Suprapubic skin (tissue), 4 donors: ENCODE data around the gene LZTFL1. TPM values are rescaled to one million over a fixed set of nuclear protein-coding genes. Genes with fewer than 3 reads are reported as not detected.
A peak's percentile ranks its signal among the peaks of the same experiment; 100 is the strongest.

ENCODE experiments used
- DNase-seq, 2 donors: peaks; one replicate each; pipeline ENCODE4 v3.0.0-alpha.2; 2019; ENCODE audit warnings: low spot score in 2 of 2
- H3K27ac ChIP-seq: fragments of 200-600 bp; sonication (generic); one replicate; pipeline ENCODE4 v1.5.1; 2019
- H3K27me3 ChIP-seq: fragments of 200-600 bp; sonication (generic); one replicate; pipeline ENCODE4 v1.5.1; 2019
- H3K36me3 ChIP-seq: fragments of 200-600 bp; sonication (generic); one replicate; pipeline ENCODE4 v1.5.1; 2019
- H3K4me1 ChIP-seq: fragments of 200-600 bp; sonication (generic); one replicate; pipeline ENCODE4 v1.5.1; 2019
- H3K4me3 ChIP-seq: fragments of 200-600 bp; sonication (generic); one replicate; pipeline ENCODE4 v1.5.1; 2019; ENCODE audit warnings: mild to moderate bottlenecking
- H3K9me3 ChIP-seq: fragments of 200-600 bp; sonication (generic); one replicate; pipeline ENCODE4 v1.5.1; 2019
- CTCF ChIP-seq, 2 donors: fragments of 200-600 bp in 1 of 2; fragments of 450-650 bp in 1 of 2; sonication (generic) in 1 of 2; IDR thresholded peaks; one replicate each; pipeline ENCODE4 v1.5.1; 2016 to 2019; ENCODE audit warnings: antibody characterized with exemption in 2 of 2, mild to moderate bottlenecking in 1 of 2, moderate library complexity in 1 of 2
- EP300 ChIP-seq: sonication (generic); formaldehyde crosslinking; IDR thresholded peaks from one replicate; pipeline ENCODE4 v1.6.1; 2017; ENCODE audit warnings: antibody characterized with exemption
- POLR2A ChIP-seq, 2 donors: fragments of 450-650 bp; IDR thresholded peaks; one replicate each; pipeline ENCODE4 v1.6.1; 2017; ENCODE audit warnings: antibody characterized with exemption in 2 of 2, mild to moderate bottlenecking in 2 of 2, moderate library complexity in 2 of 2
- POLR2AphosphoS5 ChIP-seq, 3 donors: sonication (generic); formaldehyde crosslinking; IDR thresholded peaks; one replicate each; pipeline ENCODE4 v1.6.1; 2017; ENCODE audit warnings: antibody characterized with exemption in 3 of 3
- WGBS: methylation state at CpG from one replicate; pipeline ENCODE4 v1.1.5; 2018; 5-methylcytosine and 5-hydroxymethylcytosine counted together
- total RNA-seq, 4 donors: library from RNA; depleted of rRNA; stranded (reverse); fragments of >200 nt; gene quantifications; one replicate each; pipeline ENCODE4 v1.1.0, GENCODE V29; 2016

The LZTFL1 gene
- total RNA-seq, 4 donors from 2014 or later: 17.0 to 24.6 (median 20.1) TPM

- Histone ChIP-seq H3K4me3 (no peak overlapping the region), H3K27ac (no peak overlapping the region), H3K4me1 (peaks cover 35% of the 10 kb centered on the region), H3K36me3 (peaks cover 33% of the 10 kb centered on the region), H3K27me3 (no peaks in the 10 kb centered on the region), H3K9me3 (no peaks in the 10 kb centered on the region)
- 61% methylated on average over 2 of the region's 2 CpGs for WGBS
- DNase-seq: no peak
- no peak for TF ChIP-seq EP300
- no peak for TF ChIP-seq CTCF (IDR thresholded peaks at IDR 0.05)
- no peak for TF ChIP-seq POLR2AphosphoS5 (IDR thresholded peaks at IDR 0.05)
- TF ChIP-seq POLR2A (IDR thresholded peaks at IDR 0.05): no peak
Observed at GRCh38 chr3:45819543-45819942, 22.4 kb downstream of the LZTFL1 start.

GRCh38 chr3:45817831-45818522 lies 23.9 kb downstream of the LZTFL1 start:
- H3K27ac ChIP-seq: peak overlapping the region; percentile 56
- peak; percentile 27 for TF ChIP-seq EP300
- no peak for TF ChIP-seq POLR2A (IDR thresholded peaks at IDR 0.05)
- no peaks in the 10 kb centered on the region for H3K27me3 ChIP-seq
- peaks cover 21% of the 10 kb centered on the region for H3K36me3 ChIP-seq
- WGBS: 37% methylated on average over 4 of the region's 4 CpGs
- H3K4me1 ChIP-seq: peaks cover 35% of the 10 kb centered on the region
- DNase-seq: no peak
- no peak overlapping the region for H3K4me3 ChIP-seq
- H3K9me3 ChIP-seq: no peaks in the 10 kb centered on the region

GRCh38 chr3:45816544-45816943 lies 25.4 kb downstream of the LZTFL1 start:
- Histone ChIP-seq H3K27me3 (no peaks in the 10 kb centered on the region), H3K4me1 (peaks cover 35% of the 10 kb centered on the region), H3K36me3 (peaks cover 10% of the 10 kb centered on the region), H3K4me3 (no peak overlapping the region), H3K9me3 (no peaks in the 10 kb centered on the region), H3K27ac (no peak overlapping the region)
- DNase-seq: no peak
- WGBS: 19% methylated on average over 3 of the region's 3 CpGs
- TF ChIP-seq POLR2AphosphoS5 (IDR thresholded peaks at IDR 0.05) (no peak), EP300 (no peak), CTCF (IDR thresholded peaks at IDR 0.05) (no peak), POLR2A (IDR thresholded peaks at IDR 0.05) (no peak)

- no peaks in the 10 kb centered on the region for H3K27me3 ChIP-seq
Observed at GRCh38 chr3:45814322-45814721, 27.6 kb downstream of the LZTFL1 start.

GRCh38 chr3:45807681-45808540 lies 34.0 kb downstream of the LZTFL1 start:
- no peaks in the 10 kb centered on the region for H3K27me3 ChIP-seq
- 67% methylated on average over 10 of the region's 10 CpGs for WGBS
- no peaks in the 10 kb centered on the region for H3K4me1 ChIP-seq
- H3K9me3 ChIP-seq: no peaks in the 10 kb centered on the region
- no peak overlapping the region for H3K27ac ChIP-seq
- TF ChIP-seq POLR2A (IDR thresholded peaks at IDR 0.05) (no peak), CTCF (IDR thresholded peaks at IDR 0.05) (no peak), POLR2AphosphoS5 (IDR thresholded peaks at IDR 0.05) (no peak), EP300 (no peak)
- no peak for DNase-seq
- H3K36me3 ChIP-seq: no peaks in the 10 kb centered on the region
- no peak overlapping the region for H3K4me3 ChIP-seq

More at GRCh38 chr3:45814322-45814721, 27.6 kb downstream of the LZTFL1 start:
- Histone ChIP-seq H3K4me1 (peaks cover 34% of the 10 kb centered on the region), H3K27ac (no peak overlapping the region), H3K9me3 (no peaks in the 10 kb centered on the region), H3K4me3 (no peak overlapping the region), H3K36me3 (no peaks in the 10 kb centered on the region)
- DNase-seq: no peak
- TF ChIP-seq CTCF (IDR thresholded peaks at IDR 0.05): no peak
- TF ChIP-seq POLR2AphosphoS5 (IDR thresholded peaks at IDR 0.05): no peak
- no peak for TF ChIP-seq EP300
- TF ChIP-seq POLR2A (IDR thresholded peaks at IDR 0.05): no peak
- WGBS: 90% methylated on average over 4 of the region's 4 CpGs
